ENCODE measurements around the gene SOD2. TPM values are rescaled to one million over a fixed set of nuclear protein-coding genes. Genes with fewer than 3 reads are reported as not detected.

Gene SOD2
- total and polyA plus RNA-seq, 2 of the 13 experiments (the other 11 are each of a cell fraction or from before 2014, with no cell fraction given), result 304 to 309 TPM

DNA sequence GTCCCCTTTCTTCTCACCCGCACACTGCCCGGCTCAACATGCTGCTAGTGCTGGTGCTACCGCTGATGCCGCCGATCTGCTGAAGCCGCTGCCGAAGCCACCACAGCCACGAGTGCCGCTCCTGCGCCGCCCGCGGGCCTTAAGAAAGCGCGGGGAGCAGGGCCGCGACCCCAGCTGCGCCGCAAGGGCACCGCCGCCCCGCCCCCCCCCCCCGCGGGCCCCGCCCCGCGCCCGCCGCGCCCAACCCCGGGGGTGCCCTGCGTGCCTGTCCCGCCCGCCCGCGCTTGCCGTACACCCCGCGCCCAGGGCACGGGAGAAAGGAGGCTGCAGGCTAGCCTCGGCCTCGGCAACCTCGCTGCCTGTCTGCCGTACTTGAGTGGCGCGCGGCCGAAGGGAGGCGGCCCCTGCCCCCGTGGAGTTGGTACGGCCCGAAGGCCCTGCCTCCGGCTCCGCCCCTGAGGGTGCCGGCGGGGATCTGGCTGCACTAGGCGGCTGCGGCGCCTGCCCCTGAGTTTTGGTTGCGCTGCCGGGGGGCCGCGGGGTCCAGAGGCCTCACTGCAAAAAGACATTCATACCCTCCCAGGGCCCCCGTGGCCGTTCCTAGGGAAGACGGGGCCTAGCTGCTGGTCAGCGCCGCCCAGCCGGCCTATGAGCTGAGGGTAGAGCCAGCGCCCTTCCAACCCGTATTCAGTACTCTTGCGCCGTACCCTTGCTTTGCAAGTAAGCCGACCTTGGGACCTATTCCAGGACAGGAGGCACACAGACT is at the start of gene SOD2 (continued):
- TF ChIP-seq MIXL1 (CRISPR knock-in tag; IDR thresholded peaks at IDR 0.05) (0 out of 2 replicates have a peak, but pooled peaks have one; percentile 33), NKX3-1 (CRISPR knock-in tag; IDR thresholded peaks at IDR 0.05) (peak; percentile 67), RBM39 (IDR thresholded peaks at IDR 0.05; ENCODE audit: low read depth, low read length, poor library complexity, severe bottlenecking) (no peak), ZIK1 (CRISPR knock-in tag; IDR thresholded peaks at IDR 0.05; ENCODE audit: borderline replicate concordance, low read depth) (no peak), NFE2L2 (IDR thresholded peaks at IDR 0.05; ENCODE audit: low read length) (no peak), SIX4 (CRISPR knock-in tag; IDR thresholded peaks at IDR 0.05) (peak; percentile 12; the same call in 1 of the 2 replicates), ZNF205 (CRISPR knock-in tag; IDR thresholded peaks at IDR 0.05) (peak; percentile 73; the same call in 1 of the 2 replicates), ZXDC (CRISPR knock-in tag; IDR thresholded peaks at IDR 0.05) (peak; percentile 90), ZNF563 (CRISPR knock-in tag; IDR thresholded peaks at IDR 0.05) (peak; percentile 19; the same call in 1 of the 2 replicates), ZNF703 (CRISPR knock-in tag; IDR thresholded peaks at IDR 0.05; ENCODE audit: borderline replicate concordance) (no peak; the same call in 1 of the 2 replicates), ZNF792 (CRISPR knock-in tag; IDR thresholded peaks at IDR 0.05) (peak; percentile 82), TOPORS (CRISPR knock-in tag; IDR thresholded peaks at IDR 0.05) (no peak), ZNF672 (CRISPR knock-in tag; IDR thresholded peaks at IDR 0.05) (no peak), FOXC1 (CRISPR knock-in tag; IDR thresholded peaks at IDR 0.05; ENCODE audit: borderline replicate concordance) (peak; percentile 92; the same call in 1 of the 2 replicates), XBP1 (CRISPR knock-in tag; IDR thresholded peaks at IDR 0.05) (no peak), RARA (CRISPR knock-in tag; IDR thresholded peaks at IDR 0.05) (peak; percentile 67), ARID4A (CRISPR knock-in tag; IDR thresholded peaks at IDR 0.05; ENCODE audit: borderline replicate concordance) (peak; percentile 89), LCORL (IDR thresholded peaks at IDR 0.05) (no peak), LCORL (CRISPR knock-in tag; IDR thresholded peaks at IDR 0.05) (peak; percentile 97), POLR2G (IDR thresholded peaks at IDR 0.05; ENCODE audit: low read depth, low read length) (peak; percentile 99), ADNP (CRISPR knock-in tag; IDR thresholded peaks at IDR 0.05) (no peak), IKZF1 (IDR thresholded peaks at IDR 0.05) (no peak), POGZ (CRISPR knock-in tag; IDR thresholded peaks at IDR 0.05) (peak; percentile 93)
- TF ChIP-seq, protein P1, sequence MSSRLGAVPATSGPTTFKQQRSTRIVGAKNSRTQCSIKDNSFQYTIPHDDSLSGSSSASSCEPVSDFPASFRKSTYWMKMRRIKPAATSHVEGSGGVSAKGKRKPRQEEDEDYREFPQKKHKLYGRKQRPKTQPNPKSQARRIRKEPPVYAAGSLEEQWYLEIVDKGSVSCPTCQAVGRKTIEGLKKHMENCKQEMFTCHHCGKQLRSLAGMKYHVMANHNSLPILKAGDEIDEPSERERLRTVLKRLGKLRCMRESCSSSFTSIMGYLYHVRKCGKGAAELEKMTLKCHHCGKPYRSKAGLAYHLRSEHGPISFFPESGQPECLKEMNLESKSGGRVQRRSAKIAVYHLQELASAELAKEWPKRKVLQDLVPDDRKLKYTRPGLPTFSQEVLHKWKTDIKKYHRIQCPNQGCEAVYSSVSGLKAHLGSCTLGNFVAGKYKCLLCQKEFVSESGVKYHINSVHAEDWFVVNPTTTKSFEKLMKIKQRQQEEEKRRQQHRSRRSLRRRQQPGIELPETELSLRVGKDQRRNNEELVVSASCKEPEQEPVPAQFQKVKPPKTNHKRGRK (CRISPR knock-in tag; IDR thresholded peaks at IDR 0.05), result peak; percentile 60
